Neutrophil (primary cell): ENCODE data around the gene MAST4.
A peak's percentile ranks its signal among the peaks of the same experiment; 100 is the strongest.

ENCODE experiments used
- H3K27ac ChIP-seq: fragments of 200-600 bp; sonication (generic); 2 replicates; pipeline ENCODE4 v1.5.1; 2016; ENCODE audit warnings: mild to moderate bottlenecking, moderate library complexity
- H3K27me3 ChIP-seq: fragments of 200-600 bp; sonication (generic); 2 replicates; pipeline ENCODE4 v1.6.0; 2016; ENCODE audit warnings: mild to moderate bottlenecking
- H3K36me3 ChIP-seq: fragments of 200-600 bp; sonication (generic); 2 replicates; pipeline ENCODE4 v1.5.1; 2017
- H3K4me1 ChIP-seq, 2 experiments: fragments of 200-600 bp in 1 of 2; sonication (generic) in 1 of 2; 1 replicate in 1 of 2; 2 replicates in 1 of 2; pipeline versions ENCODE4 v1.5.1 to v1.6.1; 2013 to 2016; ENCODE audit warnings: low read depth in 1 of 2, low read length in 1 of 2, mild to moderate bottlenecking in 1 of 2, moderate library complexity in 1 of 2; ENCODE audit not compliant: control insufficient read depth in 1 of 2, insufficient read depth in 1 of 2
- H3K4me3 ChIP-seq, 2 experiments: fragments of 200-600 bp in 1 of 2; sonication (generic) in 1 of 2; 1 replicate in 1 of 2; 2 replicates in 1 of 2; pipeline ENCODE4 v1.5.1; 2013 to 2016; ENCODE audit warnings: low read depth in 1 of 2, low read length in 1 of 2, mild to moderate bottlenecking in 1 of 2, moderate library complexity in 1 of 2
- H3K9me3 ChIP-seq: fragments of 200-600 bp; sonication (generic); 2 replicates; pipeline ENCODE4 v1.5.1; 2016
- TF ChIP-seq, protein P1 (sequence below): fragments of 200-600 bp; sonication (generic); IDR thresholded peaks from 2 replicates; pipeline ENCODE4 v1.5.1; 2016; ENCODE audit warnings: antibody characterized with exemption

MAST4 gene

DNA sequence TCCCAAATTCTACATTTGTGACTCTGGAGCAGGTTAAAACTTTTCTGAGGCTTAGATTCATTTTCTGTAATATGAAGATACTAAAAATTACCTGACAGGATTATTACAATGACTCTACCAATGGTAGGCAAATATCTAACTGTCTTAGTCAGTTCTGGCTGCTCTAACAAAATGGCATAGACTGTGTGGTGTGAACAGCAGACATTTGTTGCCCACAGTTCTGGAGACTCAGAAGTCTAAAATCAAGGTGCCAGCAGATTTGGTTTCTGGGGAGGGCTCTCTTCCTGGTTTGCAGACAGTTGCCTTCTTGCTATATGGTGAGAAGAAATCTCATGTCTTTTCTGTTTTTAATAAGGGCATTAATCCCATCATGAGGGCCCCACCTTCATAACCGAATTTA, 245.1 kb downstream of the MAST4 start:
- Histone ChIP-seq H3K36me3 (no peaks in the 10 kb centered on the region), H3K4me3 (no peak overlapping the region), H3K27ac (no peak overlapping the region), H3K27me3 (no peaks in the 10 kb centered on the region), H3K4me1 (peaks cover 0 to 3% of the 10 kb centered on the region in 2 experiments), H3K9me3 (no peaks in the 10 kb centered on the region)
- TF ChIP-seq, protein P1, sequence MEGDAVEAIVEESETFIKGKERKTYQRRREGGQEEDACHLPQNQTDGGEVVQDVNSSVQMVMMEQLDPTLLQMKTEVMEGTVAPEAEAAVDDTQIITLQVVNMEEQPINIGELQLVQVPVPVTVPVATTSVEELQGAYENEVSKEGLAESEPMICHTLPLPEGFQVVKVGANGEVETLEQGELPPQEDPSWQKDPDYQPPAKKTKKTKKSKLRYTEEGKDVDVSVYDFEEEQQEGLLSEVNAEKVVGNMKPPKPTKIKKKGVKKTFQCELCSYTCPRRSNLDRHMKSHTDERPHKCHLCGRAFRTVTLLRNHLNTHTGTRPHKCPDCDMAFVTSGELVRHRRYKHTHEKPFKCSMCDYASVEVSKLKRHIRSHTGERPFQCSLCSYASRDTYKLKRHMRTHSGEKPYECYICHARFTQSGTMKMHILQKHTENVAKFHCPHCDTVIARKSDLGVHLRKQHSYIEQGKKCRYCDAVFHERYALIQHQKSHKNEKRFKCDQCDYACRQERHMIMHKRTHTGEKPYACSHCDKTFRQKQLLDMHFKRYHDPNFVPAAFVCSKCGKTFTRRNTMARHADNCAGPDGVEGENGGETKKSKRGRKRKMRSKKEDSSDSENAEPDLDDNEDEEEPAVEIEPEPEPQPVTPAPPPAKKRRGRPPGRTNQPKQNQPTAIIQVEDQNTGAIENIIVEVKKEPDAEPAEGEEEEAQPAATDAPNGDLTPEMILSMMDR = no peak

DNA sequence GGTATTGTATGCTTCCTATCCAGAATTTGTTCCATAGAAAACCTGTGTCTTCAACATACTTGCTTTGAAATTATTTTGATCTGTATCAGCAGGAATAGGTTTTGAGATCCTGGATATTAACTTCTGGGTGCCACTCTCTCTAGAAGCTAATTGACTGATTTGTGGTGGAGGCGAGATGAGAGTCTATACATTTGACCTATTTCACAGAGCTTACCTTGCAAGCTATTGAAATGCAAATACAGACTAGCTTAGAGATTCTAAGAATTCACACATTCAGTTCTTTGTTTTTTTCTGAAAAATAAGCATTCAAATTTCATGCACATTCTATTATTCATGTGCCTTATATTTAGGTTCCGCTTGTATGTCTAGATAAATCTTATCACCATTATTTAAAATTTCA, 246.3 kb downstream of the MAST4 start:
- H3K4me1 ChIP-seq = peaks cover 0 to 3% of the 10 kb centered on the region in 2 experiments
- H3K4me3 ChIP-seq = no peak overlapping the region
- H3K36me3 ChIP-seq = no peaks in the 10 kb centered on the region
- TF ChIP-seq, protein P1 = no peak
- H3K27ac ChIP-seq = no peak overlapping the region
- no peaks in the 10 kb centered on the region for H3K27me3 ChIP-seq
- no peaks in the 10 kb centered on the region for H3K9me3 ChIP-seq

DNA sequence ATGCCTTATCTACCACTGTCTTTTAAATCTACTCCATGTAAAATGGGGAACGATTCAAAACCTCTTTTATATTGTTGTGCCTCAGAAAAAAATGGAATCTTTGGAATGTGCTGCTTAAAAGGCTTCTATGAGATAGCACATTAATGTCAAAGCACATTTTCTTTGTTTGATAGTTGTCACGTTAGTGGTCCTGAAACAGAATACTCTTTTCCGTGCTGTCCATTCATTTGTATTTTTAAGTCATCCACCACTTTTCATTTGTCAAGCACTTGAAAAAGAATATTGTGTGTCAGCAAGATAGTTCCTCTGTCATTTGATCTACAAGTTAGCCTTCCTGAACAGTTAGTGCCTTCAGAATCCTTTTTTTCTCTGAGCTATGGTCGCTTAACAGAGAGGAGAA, 246.9 kb downstream of the MAST4 start:
- TF ChIP-seq, protein P1 = no peak
- Histone ChIP-seq H3K4me3 (no peak overlapping the region), H3K36me3 (no peaks in the 10 kb centered on the region), H3K27ac (no peak overlapping the region), H3K27me3 (no peaks in the 10 kb centered on the region), H3K9me3 (no peaks in the 10 kb centered on the region), H3K4me1 (peaks cover 0 to 3% of the 10 kb centered on the region in 2 experiments)

DNA sequence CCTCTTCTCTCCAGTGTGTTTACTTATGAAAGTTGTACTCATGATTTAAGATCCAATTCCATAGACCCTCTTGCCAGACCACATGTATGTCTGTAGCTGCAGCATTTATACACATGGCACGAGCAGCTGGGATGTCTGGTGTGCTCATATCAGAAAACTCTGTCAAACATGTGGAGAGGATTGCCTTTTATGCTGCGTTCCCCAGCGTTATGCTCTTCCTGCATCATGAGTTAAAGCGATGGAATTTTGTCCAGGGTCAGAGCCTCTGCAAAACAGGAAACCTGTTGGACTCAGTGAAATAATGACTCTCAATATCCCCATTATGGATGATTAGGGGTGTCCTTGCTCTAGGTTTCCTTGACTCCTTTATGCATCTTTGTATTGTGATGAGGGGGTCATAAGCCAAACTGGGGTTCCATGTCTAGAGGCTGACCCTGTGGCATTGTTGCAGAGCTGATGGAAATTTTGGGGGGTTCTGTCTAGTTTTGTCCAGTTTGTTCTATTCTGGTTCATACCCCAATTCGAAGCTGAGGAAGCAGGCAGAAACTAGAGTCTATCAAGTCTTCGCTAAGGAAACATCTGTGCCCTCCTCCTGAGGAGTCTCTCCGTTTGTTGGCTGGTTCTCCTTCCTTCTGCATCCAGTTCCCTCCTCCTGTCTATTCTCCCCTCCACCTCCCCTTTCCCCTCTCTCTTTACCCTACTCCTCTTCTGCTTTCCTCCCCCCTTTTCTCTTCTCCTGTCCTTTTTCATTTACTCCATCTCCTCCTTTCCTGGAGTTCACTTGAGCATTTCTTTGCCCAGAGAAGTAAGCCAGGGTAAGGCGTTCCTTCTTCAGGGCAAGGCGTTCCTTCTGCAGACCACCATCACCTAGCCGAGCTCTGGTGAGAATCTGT, 252.8 kb downstream of the MAST4 start:
- H3K27ac ChIP-seq = no peak overlapping the region
- peaks cover 38 to 39% of the 10 kb centered on the region in 2 experiments for H3K4me1 ChIP-seq
- H3K9me3 ChIP-seq = no peaks in the 10 kb centered on the region
- no peaks in the 10 kb centered on the region for H3K27me3 ChIP-seq
- no peak overlapping the region for H3K4me3 ChIP-seq
- TF ChIP-seq, protein P1 = no peak
- no peaks in the 10 kb centered on the region for H3K36me3 ChIP-seq

DNA sequence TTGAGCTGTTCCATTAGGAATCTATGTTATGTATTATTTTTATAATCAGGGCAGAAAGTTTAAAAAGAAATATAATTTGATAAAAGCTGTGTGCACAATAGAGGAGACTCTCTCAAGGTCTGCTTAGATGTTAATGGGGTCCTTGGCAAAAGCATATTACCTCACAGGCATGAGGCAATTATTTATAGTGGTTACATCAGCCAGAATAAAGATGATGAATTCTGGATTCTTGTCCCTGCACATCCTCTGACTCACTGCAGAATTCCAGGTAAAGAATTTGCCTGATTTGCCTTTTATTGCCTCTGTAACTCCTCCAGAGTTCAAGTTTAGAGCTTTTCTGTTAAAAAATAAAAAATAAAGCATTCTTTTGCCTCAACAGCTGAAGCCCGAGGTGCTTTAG, 253.6 kb downstream of the MAST4 start:
- Histone ChIP-seq H3K27ac (peak overlapping the region; percentile 60), H3K27me3 (no peaks in the 10 kb centered on the region), H3K4me1 (peaks cover 46 to 47% of the 10 kb centered on the region in 2 experiments), H3K36me3 (no peaks in the 10 kb centered on the region), H3K4me3 (no peak overlapping the region), H3K9me3 (no peaks in the 10 kb centered on the region)
- TF ChIP-seq, protein P1 = no peak
